BLaER1 treated with 17β-estradiol and CSF1 and Interleukin-3, amounts not matched to agents 10 nM and 100 nM (cell line): ENCODE data around the gene IRF9.

Source experiments
- H3K27ac ChIP-seq, 11 experiments: shearing (Covaris generic); formaldehyde crosslinking; 2 replicates each; pipeline ENCODE4 v1.8.1; 2022
- H3K27me3 ChIP-seq, 11 experiments: shearing (Covaris generic); formaldehyde crosslinking; 2 replicates each; pipeline ENCODE4 v1.8.1; 2022
- H3K36me3 ChIP-seq, 11 experiments: shearing (Covaris generic); formaldehyde crosslinking; 2 replicates each; pipeline ENCODE4 v1.8.1; 2022
- H3K4me1 ChIP-seq, 10 experiments: shearing (Covaris generic); formaldehyde crosslinking; 2 replicates each; pipeline ENCODE4 v1.8.1; 2022
- H3K4me2 ChIP-seq, 11 experiments: shearing (Covaris generic); formaldehyde crosslinking; 2 replicates each; pipeline ENCODE4 v1.8.1; 2022
- H3K4me3 ChIP-seq, 10 experiments: shearing (Covaris generic); formaldehyde crosslinking; 2 replicates each; pipeline ENCODE4 v1.8.1; 2022
- H3K9ac ChIP-seq, 11 experiments: shearing (Covaris generic); formaldehyde crosslinking; 2 replicates each; pipeline ENCODE4 v1.8.1; 2022
- H3K9me3 ChIP-seq, 11 experiments: shearing (Covaris generic); formaldehyde crosslinking; replicated peaks in 1 of 11; 2 replicates each; pipeline ENCODE4 v1.8.1; 2022
- H4K20me1 ChIP-seq, 11 experiments: shearing (Covaris generic); formaldehyde crosslinking; 2 replicates each; pipeline ENCODE4 v1.8.1; 2022
- Cebpa-rat ChIP-seq, 11 experiments: shearing (Covaris generic); IDR thresholded peaks; 2 replicates each; pipeline ENCODE4 v1.8.1; 2022

Gene IRF9

DNA sequence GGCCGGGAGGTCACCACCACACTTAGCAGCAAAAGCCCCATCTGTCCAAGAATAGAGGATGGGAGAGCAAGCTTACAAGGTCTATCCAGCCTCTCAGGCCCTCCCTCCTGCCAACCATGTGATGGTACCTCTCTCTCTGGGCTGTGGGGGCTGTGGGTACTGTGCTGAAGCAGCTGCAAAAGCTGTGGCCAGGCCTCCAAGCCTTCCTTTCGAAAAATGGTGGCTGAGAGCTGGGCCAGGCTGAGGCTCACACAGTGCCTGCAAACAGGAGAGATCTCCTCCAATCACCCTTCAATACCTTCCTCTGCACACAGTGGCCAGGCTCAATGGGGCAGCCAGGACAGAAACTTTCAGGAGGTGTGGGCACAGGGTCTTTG lies 26.5 kb downstream of the IRF9 start:
- peaks cover 0 to 62% (median 16%) of the 10 kb centered on the region in 11 experiments; a peak in 14 of 22 replicates for H4K20me1 ChIP-seq
- TF ChIP-seq Cebpa-rat (IDR thresholded peaks at IDR 0.05) = no peak
- H3K4me3 ChIP-seq = peak overlapping the region; percentile 64 to 92 (median 79); a peak in 19 of 20 replicates
- no peaks in the 10 kb centered on the region for H3K9me3 ChIP-seq
- peak overlapping the region; percentile 90 to 97 (median 94) for H3K4me2 ChIP-seq
- H3K27me3 ChIP-seq = no peaks in the 10 kb centered on the region
- H3K4me1 ChIP-seq = peaks cover 31 to 49% (median 38%) of the 10 kb centered on the region in 10 experiments
- H3K27ac ChIP-seq = peak overlapping the region in 8 of 11 experiments; percentile 14 to 93 (median 84); a peak in 11 of 22 replicates
- H3K9ac ChIP-seq = peak overlapping the region; percentile 75 to 95 (median 83); a peak in 21 of 22 replicates
- H3K36me3 ChIP-seq = peaks cover 53 to 79% (median 73%) of the 10 kb centered on the region in 11 experiments

DNA sequence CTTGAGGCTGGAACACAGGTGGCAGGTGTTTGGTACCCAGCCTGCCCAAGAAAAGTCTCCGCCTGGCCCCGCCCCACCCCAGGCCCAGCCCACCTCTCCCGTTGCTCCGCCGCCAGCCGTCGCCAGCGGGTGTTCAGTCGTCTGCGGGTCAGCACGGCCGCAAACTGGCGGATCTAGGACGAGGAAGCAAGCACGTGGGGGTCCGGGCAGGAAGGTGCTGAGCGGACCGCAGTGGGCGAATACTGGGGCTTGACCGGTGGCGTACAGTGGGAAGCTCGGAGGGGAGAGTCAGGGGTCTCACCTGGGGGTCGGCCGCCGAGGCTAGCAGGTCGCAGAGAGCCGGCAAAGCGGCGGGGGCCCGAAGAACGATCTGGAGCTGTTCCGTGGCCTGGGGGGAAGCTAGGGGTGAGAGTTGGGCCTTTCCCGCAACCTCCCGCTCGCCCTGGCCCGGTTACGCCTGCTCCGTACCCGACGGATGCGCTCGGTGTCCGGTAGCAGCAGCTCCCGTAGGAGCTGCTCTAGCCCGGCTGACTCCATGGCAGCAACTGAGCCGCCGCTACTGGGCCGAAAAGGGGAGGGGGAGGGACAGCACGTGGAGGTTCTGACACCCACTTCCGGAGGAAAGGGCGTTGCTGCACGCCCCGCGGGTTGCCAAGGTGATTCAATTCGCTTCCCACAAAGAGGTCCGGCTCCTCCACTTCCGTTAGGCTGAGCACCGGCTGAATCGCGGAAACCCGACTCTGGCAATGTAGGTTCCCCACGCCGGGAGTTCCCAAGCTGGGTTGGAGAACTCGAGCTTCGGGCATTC lies 27.4 kb downstream of the IRF9 start, which contains the start of gene IPO4:
IPO4 (minus strand) TSS at position 566 of the 808 bp plus-strand sequence; CDS start at position 537, 29 bp downstream.
- Histone ChIP-seq H3K36me3 (peaks cover 50 to 76% (median 68%) of the 10 kb centered on the region in 11 experiments), H3K4me1 (peaks cover 39 to 56% (median 46%) of the 10 kb centered on the region in 10 experiments)

DNA sequence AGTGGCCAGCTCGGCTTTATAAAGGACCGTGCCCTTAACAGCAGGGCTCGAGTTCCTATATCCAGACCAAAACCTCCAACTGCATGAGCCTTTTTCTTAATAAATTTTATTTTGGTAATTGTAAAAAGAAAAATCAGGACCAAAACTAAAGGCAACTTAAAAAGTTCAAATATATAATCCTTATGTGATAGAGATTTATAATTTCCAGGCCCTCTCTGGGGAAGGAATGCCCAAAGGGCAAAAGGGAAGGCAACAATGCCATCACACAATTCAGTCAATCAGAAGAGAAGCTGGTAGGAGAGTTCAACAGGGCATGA lies 28.0 kb downstream of the IRF9 start:
- Histone ChIP-seq H3K36me3 (peaks cover 48 to 72% (median 65%) of the 10 kb centered on the region in 11 experiments), H3K9ac (peak overlapping the region; percentile 64 to 95 (median 82); a peak in 20 of 22 replicates), H3K27me3 (no peaks in the 10 kb centered on the region), H3K4me3 (peak overlapping the region; percentile 64 to 92 (median 79); a peak in 18 of 20 replicates), H4K20me1 (peaks cover 0 to 50% (median 17%) of the 10 kb centered on the region in 11 experiments; a peak in 12 of 22 replicates), H3K27ac (peak overlapping the region; percentile 7 to 93 (median 56); a peak in 17 of 22 replicates), H3K9me3 (no peaks in the 10 kb centered on the region), H3K4me2 (peak overlapping the region; percentile 78 to 97 (median 93)), H3K4me1 (peaks cover 44 to 61% (median 50%) of the 10 kb centered on the region in 10 experiments)
- TF ChIP-seq Cebpa-rat (IDR thresholded peaks at IDR 0.05) = no peak

More for the DNA sequence above, 27.4 kb downstream of the IRF9 start, which contains the start of gene IPO4:
- H3K4me3 ChIP-seq = peak within 1 kb of the TSS; percentile 64 to 92 (median 79)
- H3K27ac ChIP-seq = peak within 1 kb of the TSS; percentile 49 to 93 (median 79); a peak in 21 of 22 replicates
- no peaks in the 10 kb centered on the region for H3K27me3 ChIP-seq
- H3K9me3 ChIP-seq = no peaks in the 10 kb centered on the region
- peak within 1 kb of the TSS; percentile 75 to 95 (median 83) for H3K9ac ChIP-seq
- TF ChIP-seq Cebpa-rat (IDR thresholded peaks at IDR 0.05) = no peak
- peaks cover 0 to 53% (median 17%) of the 10 kb centered on the region in 11 experiments; a peak in 12 of 22 replicates for H4K20me1 ChIP-seq
- peak within 1 kb of the TSS; percentile 90 to 97 (median 94) for H3K4me2 ChIP-seq

DNA sequence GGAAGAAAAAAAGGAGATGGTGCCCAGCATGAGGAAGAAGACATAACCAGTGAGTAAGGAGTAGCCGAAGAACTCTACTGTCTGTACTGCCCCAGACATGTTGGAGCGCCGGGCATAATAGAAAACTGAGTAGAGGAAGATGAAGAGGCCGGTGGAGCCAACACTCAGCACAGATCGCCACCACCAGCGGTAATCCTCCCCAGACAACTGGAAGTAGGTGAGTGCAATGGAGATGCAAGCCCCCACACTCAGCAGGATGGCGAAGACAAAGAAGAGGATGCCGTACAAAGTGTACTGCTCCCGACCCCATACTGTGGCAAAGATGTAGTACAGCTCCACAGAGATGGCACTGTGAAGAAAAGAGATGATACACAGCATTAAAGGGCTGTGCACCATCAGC lies 28.4 kb downstream of the IRF9 start:
- H3K36me3 ChIP-seq = peaks cover 43 to 67% (median 60%) of the 10 kb centered on the region in 11 experiments
- peak overlapping the region in 5 of 10 experiments; percentile 64 to 81 (median 76); a peak in 5 of 20 replicates for H3K4me3 ChIP-seq
- H3K27ac ChIP-seq = peak overlapping the region in 9 of 11 experiments; percentile 38 to 93 (median 57); a peak in 14 of 22 replicates
- H3K4me2 ChIP-seq = peak overlapping the region; percentile 78 to 97 (median 93)
- H3K27me3 ChIP-seq = no peaks in the 10 kb centered on the region
- H3K4me1 ChIP-seq = peaks cover 48 to 65% (median 55%) of the 10 kb centered on the region in 10 experiments
- peaks cover 0 to 45% (median 17%) of the 10 kb centered on the region in 11 experiments; a peak in 12 of 22 replicates for H4K20me1 ChIP-seq
- no peaks in the 10 kb centered on the region for H3K9me3 ChIP-seq
- H3K9ac ChIP-seq = peak overlapping the region in 10 of 11 experiments; percentile 64 to 95 (median 82); a peak in 16 of 22 replicates
- TF ChIP-seq Cebpa-rat (IDR thresholded peaks at IDR 0.05) = no peak

DNA sequence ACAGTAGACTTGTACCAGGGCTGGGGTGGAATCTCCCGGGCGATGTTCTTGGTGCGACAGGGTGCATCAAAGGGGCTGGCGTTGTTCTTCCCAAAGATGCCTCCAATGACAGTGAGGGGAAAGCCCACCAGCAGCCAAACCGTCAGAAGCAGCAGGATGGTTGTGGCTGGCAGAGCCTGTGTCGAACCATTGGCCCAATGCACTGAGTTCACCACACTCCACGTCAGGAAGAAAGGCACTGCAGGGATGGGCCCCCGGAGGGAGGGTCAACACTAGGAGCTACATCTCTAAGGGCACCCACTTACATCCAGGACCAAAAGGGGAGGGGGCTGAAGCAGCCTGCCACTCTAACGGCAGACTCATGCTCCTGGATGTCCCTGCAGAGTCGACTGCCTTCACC lies 29.4 kb downstream of the IRF9 start:
- H3K27ac ChIP-seq = no peak overlapping the region
- TF ChIP-seq Cebpa-rat (IDR thresholded peaks at IDR 0.05) = no peak
- no peaks in the 10 kb centered on the region for H3K9me3 ChIP-seq
- no peaks in the 10 kb centered on the region for H3K27me3 ChIP-seq
- peaks cover 34 to 58% (median 51%) of the 10 kb centered on the region in 11 experiments for H3K36me3 ChIP-seq
- peak overlapping the region in 5 of 11 experiments; percentile 78 to 93 (median 90); a peak in 5 of 22 replicates for H3K4me2 ChIP-seq
- H3K4me3 ChIP-seq = no peak overlapping the region
- H3K9ac ChIP-seq = no peak overlapping the region
- H4K20me1 ChIP-seq = peaks cover 0 to 36% (median 16%) of the 10 kb centered on the region in 11 experiments; a peak in 11 of 22 replicates
- peaks cover 55 to 71% (median 62%) of the 10 kb centered on the region in 10 experiments for H3K4me1 ChIP-seq

DNA sequence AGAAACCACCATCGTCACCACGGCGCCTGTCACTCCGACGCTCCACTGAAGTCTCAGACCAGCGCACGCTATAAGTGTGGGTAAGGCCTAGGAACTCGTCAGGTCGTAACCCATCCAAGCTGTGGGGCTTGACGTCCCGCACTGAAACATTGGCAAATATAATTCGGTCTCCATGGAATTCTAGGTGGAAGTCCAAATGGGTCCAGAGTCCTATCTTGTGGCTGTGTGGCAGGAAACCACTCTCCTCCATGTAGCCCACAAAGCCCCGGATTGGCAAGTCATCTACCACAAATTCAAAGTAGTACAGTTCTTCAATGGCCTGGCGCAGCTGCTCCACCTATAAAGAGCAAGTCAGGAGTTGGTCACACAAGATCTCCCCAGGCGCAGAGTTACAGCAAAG lies 31.9 kb downstream of the IRF9 start:
- H3K9ac ChIP-seq = peak overlapping the region in 1 of 11 experiments; percentile 26; a peak in 1 of 22 replicates
- peaks cover 22 to 36% (median 30%) of the 10 kb centered on the region in 11 experiments; a peak in 21 of 22 replicates for H3K36me3 ChIP-seq
- H3K27me3 ChIP-seq = no peaks in the 10 kb centered on the region
- H4K20me1 ChIP-seq = peaks cover 0 to 11% (median 0%) of the 10 kb centered on the region in 11 experiments; a peak in 6 of 22 replicates
- H3K27ac ChIP-seq = no peak overlapping the region
- peak overlapping the region; percentile 15 to 92 (median 44) for H3K4me2 ChIP-seq
- H3K9me3 ChIP-seq = no peaks in the 10 kb centered on the region
- no peak for TF ChIP-seq Cebpa-rat (IDR thresholded peaks at IDR 0.05)
- no peak overlapping the region for H3K4me3 ChIP-seq
- H3K4me1 ChIP-seq = peaks cover 57 to 73% (median 65%) of the 10 kb centered on the region in 10 experiments

DNA sequence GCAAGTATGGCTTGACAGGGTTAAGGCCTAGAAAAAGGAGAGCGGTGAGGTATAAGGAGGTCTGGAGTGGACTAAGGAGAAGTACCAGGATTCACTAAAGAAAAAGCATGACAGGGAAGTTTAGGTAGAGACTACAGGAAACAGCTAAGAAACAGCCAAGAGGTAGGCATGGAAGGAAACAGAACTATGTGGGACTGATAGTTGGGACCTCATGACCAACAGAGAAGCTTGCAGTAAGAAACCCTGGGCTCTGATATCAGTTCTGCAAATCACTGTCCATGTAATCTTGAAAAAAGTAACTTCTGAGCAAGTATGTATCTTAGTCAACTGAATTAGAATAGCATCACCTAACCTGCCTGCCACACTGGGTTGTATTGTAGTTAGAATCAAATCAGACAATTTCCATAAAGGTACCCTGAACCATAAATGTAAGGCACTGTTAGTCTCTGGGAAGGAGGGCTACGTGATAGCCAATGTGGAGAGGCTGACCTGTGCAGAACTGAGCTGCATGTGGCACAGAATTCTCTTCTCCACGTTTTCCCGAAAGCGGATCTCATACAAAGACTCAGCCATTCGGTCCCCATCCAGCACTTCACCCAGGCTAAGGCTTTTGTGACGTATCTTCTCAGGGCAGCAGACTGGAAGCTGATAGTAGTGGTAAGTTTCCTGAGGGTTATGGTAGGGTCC lies 33.3 kb downstream of the IRF9 start:
- H3K9me3 ChIP-seq = 0 out of 22 replicates have a peak, but pooled peaks cover 0 to 2% (median 0%) of the 10 kb centered on the region in 11 experiments
- no peak for TF ChIP-seq Cebpa-rat (IDR thresholded peaks at IDR 0.05)
- no peaks in the 10 kb centered on the region for H3K27me3 ChIP-seq
- H3K9ac ChIP-seq = peak overlapping the region; percentile 92 to 100 (median 97); a peak in 21 of 22 replicates
- H3K4me2 ChIP-seq = peak overlapping the region; percentile 84 to 99 (median 93)
- peak overlapping the region; percentile 67 to 87 (median 76) for H3K4me3 ChIP-seq
- H3K36me3 ChIP-seq = peaks cover 26 to 42% (median 37%) of the 10 kb centered on the region in 11 experiments; a peak in 21 of 22 replicates
- H3K4me1 ChIP-seq = peaks cover 50 to 79% (median 58%) of the 10 kb centered on the region in 10 experiments
- H4K20me1 ChIP-seq = peaks cover 0 to 8% (median 0%) of the 10 kb centered on the region in 11 experiments; a peak in 3 of 22 replicates
- H3K27ac ChIP-seq = peak overlapping the region in 10 of 11 experiments; percentile 95 to 100 (median 98); a peak in 14 of 22 replicates

DNA sequence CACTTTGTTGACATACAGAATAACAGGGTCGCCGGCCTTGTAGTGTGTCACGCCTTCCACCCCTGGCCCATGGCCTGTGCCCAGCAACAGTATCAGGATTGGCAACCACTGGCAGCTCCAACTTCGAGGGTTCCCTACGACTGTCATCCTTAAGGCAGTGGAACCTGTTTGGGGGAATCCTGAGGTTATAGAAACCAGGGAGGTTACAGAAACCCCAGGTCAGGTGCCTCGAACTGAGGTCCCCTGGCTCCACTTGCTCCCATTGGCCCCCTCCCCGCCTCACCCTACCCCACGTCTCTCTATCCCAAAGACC lies 33.8 kb downstream of the IRF9 start:
- peak overlapping the region; percentile 67 to 87 (median 76) for H3K4me3 ChIP-seq
- peak overlapping the region; percentile 92 to 100 (median 97) for H3K9ac ChIP-seq
- peak overlapping the region; percentile 84 to 99 (median 93) for H3K4me2 ChIP-seq
- H3K36me3 ChIP-seq = peaks cover 28 to 46% (median 39%) of the 10 kb centered on the region in 11 experiments
- peak overlapping the region; percentile 95 to 100 (median 98) for H3K27ac ChIP-seq
- peaks cover 0 to 7% (median 0%) of the 10 kb centered on the region in 11 experiments; a peak in 1 of 22 replicates for H3K9me3 ChIP-seq
- no peak for TF ChIP-seq Cebpa-rat (IDR thresholded peaks at IDR 0.05)
- peaks cover 0 to 8% (median 0%) of the 10 kb centered on the region in 11 experiments; a peak in 3 of 22 replicates for H4K20me1 ChIP-seq
- H3K27me3 ChIP-seq = no peaks in the 10 kb centered on the region
- H3K4me1 ChIP-seq = peaks cover 45 to 77% (median 53%) of the 10 kb centered on the region in 10 experiments
